ENCODE measurements around the gene ERI3. TPM values are rescaled to one million over a fixed set of nuclear protein-coding genes. Genes with fewer than 3 reads are reported as not detected.

The ERI3 gene
- total and polyA plus RNA-seq, 9 of the 15 experiments (the other 6 are each of a cell fraction or from before 2014, with no cell fraction given), result 47.8 to 93.4 (median 67.2) TPM

- TF ChIP-seq CBX3 (IDR thresholded peaks at IDR 0.05; ENCODE audit: borderline replicate concordance in 1 of 2, low read length in 2 of 2) (no peak; a peak in 1 of 3 replicates), EP400 (IDR thresholded peaks at IDR 0.05) (peak; percentile 86), MCM2 (IDR thresholded peaks at IDR 0.05; ENCODE audit: low read depth) (no peak), CEBPB (tag; IDR thresholded peaks at IDR 0.05) (peak; percentile 99), ZBTB26 (CRISPR knock-in tag; IDR thresholded peaks at IDR 0.05) (no peak), FOS (IDR thresholded peaks at IDR 0.05; ENCODE audit: extremely low read depth, insufficient read length) (no peak), PHF8 (IDR thresholded peaks at IDR 0.05; ENCODE audit: borderline replicate concordance, low read length) (no peak), NR4A1 (CRISPR knock-in tag; IDR thresholded peaks at IDR 0.05) (no peak), NR4A1 (tag; IDR thresholded peaks at IDR 0.05) (peak; percentile 90), SP1 (CRISPR knock-in tag; IDR thresholded peaks at IDR 0.05) (peak; percentile 80), NFATC3 (IDR thresholded peaks at IDR 0.05) (0 out of 2 replicates have a peak, but pooled peaks have one; percentile 51), MBD2 (IDR thresholded peaks at IDR 0.05; ENCODE audit: borderline replicate concordance, low read depth) (peak; percentile 67; the same call in 1 of the 2 replicates), NCOA1 (IDR thresholded peaks at IDR 0.05; ENCODE audit: low read depth) (peak; percentile 91), RBM22 (IDR thresholded peaks at IDR 0.05; ENCODE audit: low read depth, low read length, poor library complexity, severe bottlenecking) (no peak)
- TF ChIP-seq, protein P1, sequence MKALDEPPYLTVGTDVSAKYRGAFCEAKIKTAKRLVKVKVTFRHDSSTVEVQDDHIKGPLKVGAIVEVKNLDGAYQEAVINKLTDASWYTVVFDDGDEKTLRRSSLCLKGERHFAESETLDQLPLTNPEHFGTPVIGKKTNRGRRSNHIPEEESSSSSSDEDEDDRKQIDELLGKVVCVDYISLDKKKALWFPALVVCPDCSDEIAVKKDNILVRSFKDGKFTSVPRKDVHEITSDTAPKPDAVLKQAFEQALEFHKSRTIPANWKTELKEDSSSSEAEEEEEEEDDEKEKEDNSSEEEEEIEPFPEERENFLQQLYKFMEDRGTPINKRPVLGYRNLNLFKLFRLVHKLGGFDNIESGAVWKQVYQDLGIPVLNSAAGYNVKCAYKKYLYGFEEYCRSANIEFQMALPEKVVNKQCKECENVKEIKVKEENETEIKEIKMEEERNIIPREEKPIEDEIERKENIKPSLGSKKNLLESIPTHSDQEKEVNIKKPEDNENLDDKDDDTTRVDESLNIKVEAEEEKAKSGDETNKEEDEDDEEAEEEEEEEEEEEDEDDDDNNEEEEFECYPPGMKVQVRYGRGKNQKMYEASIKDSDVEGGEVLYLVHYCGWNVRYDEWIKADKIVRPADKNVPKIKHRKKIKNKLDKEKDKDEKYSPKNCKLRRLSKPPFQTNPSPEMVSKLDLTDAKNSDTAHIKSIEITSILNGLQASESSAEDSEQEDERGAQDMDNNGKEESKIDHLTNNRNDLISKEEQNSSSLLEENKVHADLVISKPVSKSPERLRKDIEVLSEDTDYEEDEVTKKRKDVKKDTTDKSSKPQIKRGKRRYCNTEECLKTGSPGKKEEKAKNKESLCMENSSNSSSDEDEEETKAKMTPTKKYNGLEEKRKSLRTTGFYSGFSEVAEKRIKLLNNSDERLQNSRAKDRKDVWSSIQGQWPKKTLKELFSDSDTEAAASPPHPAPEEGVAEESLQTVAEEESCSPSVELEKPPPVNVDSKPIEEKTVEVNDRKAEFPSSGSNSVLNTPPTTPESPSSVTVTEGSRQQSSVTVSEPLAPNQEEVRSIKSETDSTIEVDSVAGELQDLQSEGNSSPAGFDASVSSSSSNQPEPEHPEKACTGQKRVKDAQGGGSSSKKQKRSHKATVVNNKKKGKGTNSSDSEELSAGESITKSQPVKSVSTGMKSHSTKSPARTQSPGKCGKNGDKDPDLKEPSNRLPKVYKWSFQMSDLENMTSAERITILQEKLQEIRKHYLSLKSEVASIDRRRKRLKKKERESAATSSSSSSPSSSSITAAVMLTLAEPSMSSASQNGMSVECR (CRISPR knock-in tag; IDR thresholded peaks at IDR 0.05), result no peak
- TF ChIP-seq, protein P2, sequence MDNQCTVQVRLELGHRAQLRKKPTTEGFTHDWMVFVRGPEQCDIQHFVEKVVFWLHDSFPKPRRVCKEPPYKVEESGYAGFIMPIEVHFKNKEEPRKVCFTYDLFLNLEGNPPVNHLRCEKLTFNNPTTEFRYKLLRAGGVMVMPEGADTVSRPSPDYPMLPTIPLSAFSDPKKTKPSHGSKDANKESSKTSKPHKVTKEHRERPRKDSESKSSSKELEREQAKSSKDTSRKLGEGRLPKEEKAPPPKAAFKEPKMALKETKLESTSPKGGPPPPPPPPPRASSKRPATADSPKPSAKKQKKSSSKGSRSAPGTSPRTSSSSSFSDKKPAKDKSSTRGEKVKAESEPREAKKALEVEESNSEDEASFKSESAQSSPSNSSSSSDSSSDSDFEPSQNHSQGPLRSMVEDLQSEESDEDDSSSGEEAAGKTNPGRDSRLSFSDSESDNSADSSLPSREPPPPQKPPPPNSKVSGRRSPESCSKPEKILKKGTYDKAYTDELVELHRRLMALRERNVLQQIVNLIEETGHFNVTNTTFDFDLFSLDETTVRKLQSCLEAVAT (IDR thresholded peaks at IDR 0.05), result no peak
- TF ChIP-seq, protein P3, sequence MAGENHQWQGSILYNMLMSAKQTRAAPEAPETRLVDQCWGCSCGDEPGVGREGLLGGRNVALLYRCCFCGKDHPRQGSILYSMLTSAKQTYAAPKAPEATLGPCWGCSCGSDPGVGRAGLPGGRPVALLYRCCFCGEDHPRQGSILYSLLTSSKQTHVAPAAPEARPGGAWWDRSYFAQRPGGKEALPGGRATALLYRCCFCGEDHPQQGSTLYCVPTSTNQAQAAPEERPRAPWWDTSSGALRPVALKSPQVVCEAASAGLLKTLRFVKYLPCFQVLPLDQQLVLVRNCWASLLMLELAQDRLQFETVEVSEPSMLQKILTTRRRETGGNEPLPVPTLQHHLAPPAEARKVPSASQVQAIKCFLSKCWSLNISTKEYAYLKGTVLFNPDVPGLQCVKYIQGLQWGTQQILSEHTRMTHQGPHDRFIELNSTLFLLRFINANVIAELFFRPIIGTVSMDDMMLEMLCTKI (IDR thresholded peaks at IDR 0.05; ENCODE audit: partially characterized antibody), result no peak
- TF ChIP-seq, protein P4, sequence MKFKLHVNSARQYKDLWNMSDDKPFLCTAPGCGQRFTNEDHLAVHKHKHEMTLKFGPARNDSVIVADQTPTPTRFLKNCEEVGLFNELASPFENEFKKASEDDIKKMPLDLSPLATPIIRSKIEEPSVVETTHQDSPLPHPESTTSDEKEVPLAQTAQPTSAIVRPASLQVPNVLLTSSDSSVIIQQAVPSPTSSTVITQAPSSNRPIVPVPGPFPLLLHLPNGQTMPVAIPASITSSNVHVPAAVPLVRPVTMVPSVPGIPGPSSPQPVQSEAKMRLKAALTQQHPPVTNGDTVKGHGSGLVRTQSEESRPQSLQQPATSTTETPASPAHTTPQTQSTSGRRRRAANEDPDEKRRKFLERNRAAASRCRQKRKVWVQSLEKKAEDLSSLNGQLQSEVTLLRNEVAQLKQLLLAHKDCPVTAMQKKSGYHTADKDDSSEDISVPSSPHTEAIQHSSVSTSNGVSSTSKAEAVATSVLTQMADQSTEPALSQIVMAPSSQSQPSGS (CRISPR knock-in tag; IDR thresholded peaks at IDR 0.05), result no peak
Observed at GRCh38 chr1:44290250-44291094, 64.6 kb downstream of the ERI3 start (continued).
